ENCODE data around the gene YTHDC1.
A peak's percentile ranks its signal among the peaks of the same experiment; 100 is the strongest.

The YTHDC1 gene

GRCh38 chr4:68378226-68378625 is 28.3 kb upstream of the YTHDC1 start:
- no peak for TF ChIP-seq CTCF (IDR thresholded peaks at IDR 0.05; ENCODE audit: poor library complexity, severe bottlenecking)
- Histone ChIP-seq H3K4me1 (ENCODE audit: insufficient read depth, poor library complexity, severe bottlenecking) (peaks cover 4% of the 10 kb centered on the region), H3K4me3 (ENCODE audit: severe bottlenecking) (no peak overlapping the region), H3K9me3 (ENCODE audit: severe bottlenecking) (no peaks in the 10 kb centered on the region), H3K27ac (ENCODE audit: poor library complexity, severe bottlenecking) (no peak overlapping the region), H3K27me3 (ENCODE audit: insufficient read depth, poor library complexity, severe bottlenecking) (no peaks in the 10 kb centered on the region), H3K36me3 (ENCODE audit: low read depth) (no peaks in the 10 kb centered on the region)
- ATAC-seq (ENCODE audit: low read depth) (no peak), DNase-seq (ENCODE audit: low spot score) (no peak)

DNA sequence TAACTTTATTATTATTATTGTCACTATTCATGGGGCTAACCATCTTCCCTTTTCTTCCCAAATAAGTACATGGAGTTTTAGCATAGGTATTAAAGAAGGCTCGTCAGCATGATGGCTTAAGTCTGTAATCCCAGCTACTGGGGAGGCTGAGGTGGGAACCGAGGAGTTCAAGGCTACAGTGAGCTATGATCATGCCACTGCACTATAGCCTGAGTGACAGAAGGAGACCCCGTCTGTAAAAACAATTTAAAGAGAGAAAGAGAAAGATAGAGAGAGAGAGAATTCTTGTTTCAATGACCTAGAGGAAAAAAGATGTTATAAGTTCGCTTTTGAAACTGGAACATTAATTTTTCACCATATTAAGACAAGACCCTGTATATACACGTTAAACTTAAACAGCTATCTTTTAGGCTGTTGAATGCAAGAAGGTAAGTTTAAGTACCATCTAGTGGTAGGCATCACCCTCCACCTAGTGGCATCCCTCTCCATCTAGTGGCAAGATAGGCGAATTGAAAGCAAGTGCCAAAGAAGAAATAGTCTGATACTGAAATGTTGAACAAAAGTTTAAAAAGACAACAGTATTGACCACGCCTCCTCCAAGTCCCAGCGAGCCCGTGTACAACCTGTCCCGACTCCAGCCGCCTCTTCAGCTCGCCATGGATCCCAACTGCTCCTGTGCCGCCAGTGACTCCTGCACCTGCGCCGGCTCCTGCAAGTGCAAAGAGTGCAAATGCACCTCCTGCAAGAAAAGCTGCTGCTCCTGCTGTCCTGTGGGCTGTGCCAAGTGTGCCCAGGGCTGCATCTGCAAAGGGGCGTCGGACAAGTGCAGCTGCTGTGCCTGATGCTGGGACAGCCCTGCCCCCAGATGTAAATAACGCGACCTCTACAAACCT is 26.0 kb upstream of the YTHDC1 start:
- Histone ChIP-seq H3K27ac (ENCODE audit: poor library complexity, severe bottlenecking) (peak overlapping the region; percentile 18), H3K9me3 (ENCODE audit: severe bottlenecking) (no peaks in the 10 kb centered on the region), H3K4me3 (ENCODE audit: severe bottlenecking) (peak overlapping the region; percentile 16), H3K4me1 (ENCODE audit: insufficient read depth, poor library complexity, severe bottlenecking) (peaks cover 19% of the 10 kb centered on the region), H3K36me3 (ENCODE audit: low read depth) (no peaks in the 10 kb centered on the region), H3K27me3 (ENCODE audit: insufficient read depth, poor library complexity, severe bottlenecking) (no peaks in the 10 kb centered on the region)
- no peak for DNase-seq (ENCODE audit: low spot score)
- TF ChIP-seq CTCF (IDR thresholded peaks at IDR 0.05; ENCODE audit: poor library complexity, severe bottlenecking): peak; percentile 95
- peak; percentile 89 for ATAC-seq (ENCODE audit: low read depth)

- H3K4me3 ChIP-seq (ENCODE audit: severe bottlenecking): no peak overlapping the region
- no peak for ATAC-seq (ENCODE audit: low read depth)
- H3K36me3 ChIP-seq (ENCODE audit: low read depth): no peaks in the 10 kb centered on the region
- peak overlapping the region; percentile 99 for H3K27ac ChIP-seq (ENCODE audit: poor library complexity, severe bottlenecking)
- H3K27me3 ChIP-seq (ENCODE audit: insufficient read depth, poor library complexity, severe bottlenecking): no peaks in the 10 kb centered on the region
- H3K4me1 ChIP-seq (ENCODE audit: insufficient read depth, poor library complexity, severe bottlenecking): peaks cover 32% of the 10 kb centered on the region
- no peaks in the 10 kb centered on the region for H3K9me3 ChIP-seq (ENCODE audit: severe bottlenecking)
- DNase-seq (ENCODE audit: low spot score): no peak
- no peak for TF ChIP-seq CTCF (IDR thresholded peaks at IDR 0.05; ENCODE audit: poor library complexity, severe bottlenecking)
These were observed 23.6 kb upstream of the YTHDC1 start for GRCh38 chr4:68373513-68373912.

DNA sequence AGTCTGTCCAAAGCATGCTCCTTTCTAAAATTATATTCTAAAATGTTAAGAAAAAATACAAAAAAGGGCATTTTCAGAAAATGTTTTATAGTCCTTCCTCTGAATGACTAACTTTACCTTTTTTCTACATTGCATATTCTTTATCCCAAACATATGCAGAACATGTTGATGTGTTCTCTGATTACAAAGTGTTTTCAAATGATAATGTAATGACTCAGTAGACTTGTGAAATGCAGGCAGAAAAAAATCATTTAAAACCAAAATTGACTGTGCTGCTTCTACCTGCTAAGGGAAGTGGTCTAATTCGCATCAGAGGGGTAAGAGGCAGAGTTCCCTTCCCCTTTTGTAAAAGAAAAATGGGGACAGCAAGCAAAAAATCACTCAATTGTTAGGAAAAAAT is 22.7 kb upstream of the YTHDC1 start:
- Histone ChIP-seq H3K36me3 (ENCODE audit: low read depth) (no peaks in the 10 kb centered on the region), H3K4me1 (ENCODE audit: insufficient read depth, poor library complexity, severe bottlenecking) (peaks cover 41% of the 10 kb centered on the region), H3K27me3 (ENCODE audit: insufficient read depth, poor library complexity, severe bottlenecking) (no peaks in the 10 kb centered on the region), H3K27ac (ENCODE audit: poor library complexity, severe bottlenecking) (peak overlapping the region; percentile 99), H3K4me3 (ENCODE audit: severe bottlenecking) (no peak overlapping the region), H3K9me3 (ENCODE audit: severe bottlenecking) (no peaks in the 10 kb centered on the region)
- DNase-seq (ENCODE audit: low spot score): no peak
- no peak for TF ChIP-seq CTCF (IDR thresholded peaks at IDR 0.05; ENCODE audit: poor library complexity, severe bottlenecking)
- peak; percentile 3; the same call in 1 of the 3 replicates for ATAC-seq (ENCODE audit: low read depth)

All from RWPE2 (cell line).